Tibial nerve (tissue), 4 donors: ENCODE data around the gene RPL29.

Experiments
- EP300 ChIP-seq, 2 donors: sonication (generic); formaldehyde crosslinking; IDR thresholded peaks; one replicate each; pipeline ENCODE4 v1.6.1; 2017; ENCODE audit warnings: antibody characterized with exemption in 2 of 2, mild to moderate bottlenecking in 1 of 2
- POLR2A ChIP-seq, 2 donors: fragments of 450-650 bp; IDR thresholded peaks; one replicate each; pipeline ENCODE4 v1.6.1; 2017; ENCODE audit warnings: antibody characterized with exemption in 2 of 2, mild to moderate bottlenecking in 2 of 2, moderate library complexity in 2 of 2
- TF ChIP-seq, protein P1 (sequence below), 5 experiments: fragments of 200-600 bp in 3 of 5; fragments of 450-650 bp in 2 of 5; sonication (generic) in 3 of 5; IDR thresholded peaks; one replicate each; pipeline ENCODE4 v1.5.1; 2016 to 2019; ENCODE audit warnings: antibody characterized with exemption in 5 of 5, mild to moderate bottlenecking in 3 of 5, moderate library complexity in 2 of 5

DNA sequence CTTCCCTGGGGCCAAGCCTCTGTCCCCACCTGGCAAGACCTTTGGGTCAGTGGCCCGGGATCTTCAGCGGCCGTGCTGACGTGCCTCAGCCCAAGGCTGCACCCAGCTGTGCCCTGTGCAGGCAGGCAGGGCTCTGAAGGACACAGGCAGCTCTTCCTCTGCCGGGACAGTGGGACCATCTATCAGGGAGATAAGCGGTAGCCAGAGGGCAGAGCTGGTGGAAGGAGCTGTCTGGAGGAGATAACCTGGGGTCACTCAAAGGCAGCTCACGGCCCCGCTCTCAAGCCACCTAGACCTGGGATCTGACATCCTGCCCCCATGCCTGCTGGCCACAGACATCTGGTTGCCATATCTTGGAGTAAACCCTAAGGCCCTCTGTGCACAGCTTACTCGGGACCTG is 33.4 kb upstream of the RPL29 start:
- TF ChIP-seq, protein P1, sequence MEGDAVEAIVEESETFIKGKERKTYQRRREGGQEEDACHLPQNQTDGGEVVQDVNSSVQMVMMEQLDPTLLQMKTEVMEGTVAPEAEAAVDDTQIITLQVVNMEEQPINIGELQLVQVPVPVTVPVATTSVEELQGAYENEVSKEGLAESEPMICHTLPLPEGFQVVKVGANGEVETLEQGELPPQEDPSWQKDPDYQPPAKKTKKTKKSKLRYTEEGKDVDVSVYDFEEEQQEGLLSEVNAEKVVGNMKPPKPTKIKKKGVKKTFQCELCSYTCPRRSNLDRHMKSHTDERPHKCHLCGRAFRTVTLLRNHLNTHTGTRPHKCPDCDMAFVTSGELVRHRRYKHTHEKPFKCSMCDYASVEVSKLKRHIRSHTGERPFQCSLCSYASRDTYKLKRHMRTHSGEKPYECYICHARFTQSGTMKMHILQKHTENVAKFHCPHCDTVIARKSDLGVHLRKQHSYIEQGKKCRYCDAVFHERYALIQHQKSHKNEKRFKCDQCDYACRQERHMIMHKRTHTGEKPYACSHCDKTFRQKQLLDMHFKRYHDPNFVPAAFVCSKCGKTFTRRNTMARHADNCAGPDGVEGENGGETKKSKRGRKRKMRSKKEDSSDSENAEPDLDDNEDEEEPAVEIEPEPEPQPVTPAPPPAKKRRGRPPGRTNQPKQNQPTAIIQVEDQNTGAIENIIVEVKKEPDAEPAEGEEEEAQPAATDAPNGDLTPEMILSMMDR (IDR thresholded peaks at IDR 0.05) = no peak
- TF ChIP-seq POLR2A (IDR thresholded peaks at IDR 0.05) (no peak), EP300 (IDR thresholded peaks at IDR 0.05) (no peak)
